OCI-LY3 (cell line): ENCODE measurements around the gene TFDP1.

ENCODE experiments used
- CTCF ChIP-seq: fragments of 200-600, 300-600 bp; sonication (generic); IDR thresholded peaks from 2 replicates; pipeline ENCODE4 v1.5.1; 2014; ENCODE audit warnings: antibody characterized with exemption, low read length, low read depth
- EZH2phosphoT487 ChIP-seq: fragments of 200-600 bp; shearing (Covaris generic); IDR thresholded peaks from 2 replicates; pipeline ENCODE4 v1.6.1; 2018; ENCODE audit warnings: antibody characterized with exemption, mixed run types, low read depth

GRCh38 chr13:113654175-113654560, 69.6 kb downstream of the TFDP1 start:
- TF ChIP-seq CTCF, result no peak
- TF ChIP-seq EZH2phosphoT487, result no peak
